DOHH2 (cell line): ENCODE results near the gene ACSS2.

ENCODE experiments used
- H3F3A ChIP-seq: fragments of 200-600 bp; sonication (generic), shearing (Covaris generic); 2 replicates; pipeline ENCODE4 v1.6.0; 2016; ENCODE audit warnings: antibody characterized with exemption, mild to moderate bottlenecking; ENCODE audit not compliant: control insufficient read depth, insufficient read depth
- H3K27ac ChIP-seq: fragments of 200-600 bp; sonication (generic); 2 replicates; pipeline ENCODE4 v1.5.1; 2014; ENCODE audit warnings: low read depth, mild to moderate bottlenecking, low read length, moderate library complexity
- H3K27me3 ChIP-seq: fragments of 200-600 bp; sonication (generic); 2 replicates; pipeline ENCODE4 v1.6.1; 2014; ENCODE audit warnings: mild to moderate bottlenecking, low read length, mixed read lengths; ENCODE audit not compliant: control insufficient read depth
- H3K36me3 ChIP-seq: fragments of 200-600 bp; sonication (generic); 2 replicates; pipeline ENCODE4 v1.6.1; 2014; ENCODE audit warnings: mild to moderate bottlenecking, low read length, moderate library complexity, mixed read lengths; ENCODE audit not compliant: control insufficient read depth
- H3K4me1 ChIP-seq: fragments of 200-600 bp; sonication (generic); 2 replicates; pipeline ENCODE4 v1.6.1; 2014; ENCODE audit warnings: mild to moderate bottlenecking, low read length, mixed read lengths; ENCODE audit not compliant: control insufficient read depth
- H3K4me2 ChIP-seq: fragments of 200-600 bp; sonication (generic); 2 replicates; pipeline ENCODE4 v1.6.0; 2014; ENCODE audit warnings: mild to moderate bottlenecking, low read length, moderate library complexity
- H3K4me3 ChIP-seq: fragments of 200-600 bp; sonication (generic); 2 replicates; pipeline ENCODE4 v1.5.1; 2014; ENCODE audit warnings: mild to moderate bottlenecking, low read length, mixed read lengths
- H3K79me2 ChIP-seq: fragments of 200-600 bp; sonication (generic); 2 replicates; pipeline ENCODE4 v1.6.1; 2014; ENCODE audit warnings: mild to moderate bottlenecking, low read length, mixed read lengths; ENCODE audit not compliant: control insufficient read depth
- H3K9me2 ChIP-seq: fragments of 200-600 bp; sonication (generic); replicated peaks from 2 replicates; pipeline ENCODE4 v1.6.1; 2014; ENCODE audit warnings: mild to moderate bottlenecking, low read length, mixed read lengths; ENCODE audit not compliant: control insufficient read depth
- H3K9me3 ChIP-seq: fragments of 200-600 bp; sonication (generic); 2 replicates; pipeline ENCODE4 v1.6.1; 2014; ENCODE audit warnings: antibody characterized with exemption, low read length, mixed read lengths; ENCODE audit not compliant: control insufficient read depth, insufficient read depth
- H4K20me1 ChIP-seq: fragments of 200-600 bp; sonication (generic); 2 replicates; pipeline ENCODE4 v1.6.0; 2014; ENCODE audit warnings: low read depth, mild to moderate bottlenecking, antibody characterized with exemption, low read length, moderate library complexity; ENCODE audit not compliant: control insufficient read depth, insufficient read depth
- EZH2phosphoT487 ChIP-seq: fragments of 200-600 bp; sonication (generic); IDR thresholded peaks from 2 replicates; pipeline ENCODE4 v1.6.1; 2017; ENCODE audit warnings: borderline replicate concordance, mild to moderate bottlenecking, antibody characterized with exemption, low read length, moderate library complexity, mixed read lengths
- TF ChIP-seq, protein P1 (sequence below): fragments of 200-600 bp; sonication (generic); IDR thresholded peaks from one replicate; pipeline ENCODE4 v1.5.1; 2014; ENCODE audit warnings: antibody characterized with exemption, mild to moderate bottlenecking, low read depth, low read length; ENCODE audit not compliant: poor library complexity, severe bottlenecking

ACSS2 gene

DNA sequence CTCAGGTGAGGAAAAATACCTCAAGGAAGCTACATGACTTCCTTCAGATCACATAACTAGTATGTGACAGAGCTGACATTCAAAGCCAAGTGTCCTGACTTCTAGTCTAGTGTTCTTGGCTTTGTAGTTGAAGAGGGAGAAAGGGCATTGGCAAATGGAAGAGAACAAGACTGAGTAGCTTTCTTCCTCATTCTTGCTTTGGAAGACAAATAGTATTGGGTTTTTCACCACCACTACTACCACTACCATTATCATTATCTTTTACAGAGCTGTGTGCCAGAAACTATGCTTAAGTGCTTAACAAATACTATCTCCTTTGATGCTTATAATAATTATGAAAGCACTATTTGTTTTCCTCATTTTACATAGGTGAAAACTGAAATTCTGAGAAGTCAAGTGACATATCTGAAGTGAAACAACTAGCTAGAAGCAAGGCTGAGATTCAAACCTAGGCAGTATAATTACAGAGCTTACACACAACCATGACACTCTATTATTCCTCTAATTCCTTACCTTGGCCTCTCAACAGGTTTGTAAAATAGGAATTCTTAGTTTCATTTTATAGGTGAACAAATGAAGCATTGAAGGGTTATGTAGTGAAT lies 6.8 kb downstream of the ACSS2 start:
- no peaks in the 10 kb centered on the region for H4K20me1 ChIP-seq
- H3K27ac ChIP-seq, result no peak overlapping the region
- no peaks in the 10 kb centered on the region for H3K9me3 ChIP-seq
- H3K9me2 ChIP-seq, result no peaks in the 10 kb centered on the region
- TF ChIP-seq, protein P1, sequence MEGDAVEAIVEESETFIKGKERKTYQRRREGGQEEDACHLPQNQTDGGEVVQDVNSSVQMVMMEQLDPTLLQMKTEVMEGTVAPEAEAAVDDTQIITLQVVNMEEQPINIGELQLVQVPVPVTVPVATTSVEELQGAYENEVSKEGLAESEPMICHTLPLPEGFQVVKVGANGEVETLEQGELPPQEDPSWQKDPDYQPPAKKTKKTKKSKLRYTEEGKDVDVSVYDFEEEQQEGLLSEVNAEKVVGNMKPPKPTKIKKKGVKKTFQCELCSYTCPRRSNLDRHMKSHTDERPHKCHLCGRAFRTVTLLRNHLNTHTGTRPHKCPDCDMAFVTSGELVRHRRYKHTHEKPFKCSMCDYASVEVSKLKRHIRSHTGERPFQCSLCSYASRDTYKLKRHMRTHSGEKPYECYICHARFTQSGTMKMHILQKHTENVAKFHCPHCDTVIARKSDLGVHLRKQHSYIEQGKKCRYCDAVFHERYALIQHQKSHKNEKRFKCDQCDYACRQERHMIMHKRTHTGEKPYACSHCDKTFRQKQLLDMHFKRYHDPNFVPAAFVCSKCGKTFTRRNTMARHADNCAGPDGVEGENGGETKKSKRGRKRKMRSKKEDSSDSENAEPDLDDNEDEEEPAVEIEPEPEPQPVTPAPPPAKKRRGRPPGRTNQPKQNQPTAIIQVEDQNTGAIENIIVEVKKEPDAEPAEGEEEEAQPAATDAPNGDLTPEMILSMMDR, result no peak
- no peak for TF ChIP-seq EZH2phosphoT487
- H3K4me2 ChIP-seq, result no peak overlapping the region
- H3K4me3 ChIP-seq, result no peak overlapping the region
- no peaks in the 10 kb centered on the region for H3K36me3 ChIP-seq
- no peaks in the 10 kb centered on the region for H3F3A ChIP-seq
- H3K4me1 ChIP-seq, result peaks cover 7% of the 10 kb centered on the region
- no peaks in the 10 kb centered on the region for H3K79me2 ChIP-seq
- peaks cover 6% of the 10 kb centered on the region for H3K27me3 ChIP-seq

DNA sequence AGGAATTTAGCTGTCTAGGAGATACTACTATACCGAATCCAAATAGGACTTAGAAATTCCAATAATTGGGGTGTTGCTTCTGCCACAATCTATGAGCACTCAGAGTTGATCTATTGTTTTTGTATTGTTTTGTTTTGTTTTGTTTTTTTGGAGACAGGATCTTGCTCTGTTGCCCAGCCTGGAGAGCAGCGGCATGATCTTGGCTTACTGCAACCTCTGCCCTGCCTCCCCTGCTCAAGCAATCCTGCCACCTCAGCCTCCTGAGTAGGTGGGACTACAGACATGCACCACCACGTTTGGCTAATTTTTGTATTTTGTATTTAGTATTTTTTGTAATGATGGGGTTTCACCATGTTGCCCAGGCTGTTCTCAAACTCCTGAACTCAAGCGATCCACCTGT lies 7.4 kb downstream of the ACSS2 start:
- Histone ChIP-seq H4K20me1 (no peaks in the 10 kb centered on the region), H3K4me1 (peaks cover 10% of the 10 kb centered on the region), H3K36me3 (no peaks in the 10 kb centered on the region), H3K27ac (no peak overlapping the region), H3K4me2 (no peak overlapping the region), H3K79me2 (no peaks in the 10 kb centered on the region), H3K9me3 (no peaks in the 10 kb centered on the region), H3F3A (no peaks in the 10 kb centered on the region), H3K9me2 (no peaks in the 10 kb centered on the region), H3K4me3 (no peak overlapping the region), H3K27me3 (peaks cover 4% of the 10 kb centered on the region)
- TF ChIP-seq EZH2phosphoT487, result no peak
- TF ChIP-seq, protein P1, result no peak

DNA sequence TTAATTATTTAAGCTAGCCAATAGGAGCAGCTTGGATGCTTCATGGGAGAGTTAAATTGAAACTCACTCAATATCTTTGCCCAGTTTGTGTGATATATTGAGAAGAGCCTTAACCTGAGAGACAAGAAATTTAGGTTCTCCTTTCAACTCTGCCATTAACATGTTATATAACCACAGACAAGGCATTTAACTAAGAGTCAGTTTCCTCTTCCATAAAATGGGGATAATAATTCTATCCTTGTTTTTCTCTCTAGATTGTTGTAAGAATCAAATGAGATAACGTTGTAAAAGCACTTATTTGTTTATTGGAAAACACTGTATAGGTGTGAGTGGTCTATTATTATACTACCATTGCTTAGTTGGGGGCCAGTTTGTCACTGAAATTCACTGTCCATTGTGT lies 7.8 kb downstream of the ACSS2 start:
- Histone ChIP-seq H4K20me1 (no peaks in the 10 kb centered on the region), H3K9me2 (no peaks in the 10 kb centered on the region), H3K36me3 (no peaks in the 10 kb centered on the region), H3K27ac (no peak overlapping the region), H3K4me3 (no peak overlapping the region), H3K4me2 (no peak overlapping the region), H3K4me1 (peaks cover 10% of the 10 kb centered on the region), H3F3A (no peaks in the 10 kb centered on the region), H3K79me2 (no peaks in the 10 kb centered on the region), H3K9me3 (no peaks in the 10 kb centered on the region), H3K27me3 (peaks cover 4% of the 10 kb centered on the region)
- no peak for TF ChIP-seq EZH2phosphoT487
- TF ChIP-seq, protein P1, result no peak
